Mucosa of stomach (tissue), 1 donor: ENCODE results near the gene FBXL4.
A peak's percentile ranks its signal among the peaks of the same experiment; 100 is the strongest.

Experiments
- H3K27me3 ChIP-seq: one replicate; pipeline ENCODE4 v1.7.0; 2013; ENCODE audit warnings: mild to moderate bottlenecking, low read length; ENCODE audit not compliant: control insufficient read depth, insufficient read depth
- H3K36me3 ChIP-seq: one replicate; pipeline ENCODE4 v1.7.0; 2013; ENCODE audit warnings: low read length; ENCODE audit not compliant: control insufficient read depth, insufficient read depth
- H3K4me1 ChIP-seq: one replicate; pipeline ENCODE4 v1.7.0; 2013; ENCODE audit warnings: mild to moderate bottlenecking, low read length; ENCODE audit not compliant: control insufficient read depth, insufficient read depth
- H3K4me3 ChIP-seq: one replicate; pipeline ENCODE4 v1.7.0; 2013; ENCODE audit warnings: low read length
- H3K9ac ChIP-seq: one replicate; pipeline ENCODE4 v1.7.0; 2013; ENCODE audit warnings: mild to moderate bottlenecking, low read length, moderate library complexity
- H3K9me3 ChIP-seq: one replicate; pipeline ENCODE4 v1.7.0; 2013; ENCODE audit warnings: mild to moderate bottlenecking, low read length, moderate library complexity; ENCODE audit not compliant: control insufficient read depth
- donor health status: Pancreatic carcinoma.

The FBXL4 gene

GRCh38 chr6:98947411-98948292 is at the start of gene FBXL4:
Gene FBXL4 (minus strand): TSS chr6:98947946. CDS start chr6:98926988, 20,958 bp downstream.
- Histone ChIP-seq H3K27me3 (no peaks in the 10 kb centered on the region), H3K36me3 (no peaks in the 10 kb centered on the region), H3K9ac (peak within 1 kb of the TSS; percentile 53), H3K9me3 (no peaks in the 10 kb centered on the region), H3K4me1 (peaks cover 9% of the 10 kb centered on the region), H3K4me3 (peak within 1 kb of the TSS; percentile 60)

- Histone ChIP-seq H3K4me1 (no peaks in the 10 kb centered on the region), H3K9me3 (no peaks in the 10 kb centered on the region), H3K4me3 (no peak overlapping the region), H3K9ac (no peak overlapping the region), H3K36me3 (no peaks in the 10 kb centered on the region), H3K27me3 (no peaks in the 10 kb centered on the region)
These were observed 47.4 kb upstream of the FBXL4 start for GRCh38 chr6:98995116-98995515.

GRCh38 chr6:98992535-98992934 is 44.8 kb upstream of the FBXL4 start:
- no peaks in the 10 kb centered on the region for H3K36me3 ChIP-seq
- no peaks in the 10 kb centered on the region for H3K4me1 ChIP-seq
- H3K4me3 ChIP-seq, result no peak overlapping the region
- no peak overlapping the region for H3K9ac ChIP-seq
- H3K9me3 ChIP-seq, result no peaks in the 10 kb centered on the region
- no peaks in the 10 kb centered on the region for H3K27me3 ChIP-seq

GRCh38 chr6:98986071-98986615 is 38.4 kb upstream of the FBXL4 start:
- no peaks in the 10 kb centered on the region for H3K27me3 ChIP-seq
- H3K9ac ChIP-seq, result no peak overlapping the region
- H3K4me3 ChIP-seq, result no peak overlapping the region
- H3K36me3 ChIP-seq, result no peaks in the 10 kb centered on the region
- H3K4me1 ChIP-seq, result no peaks in the 10 kb centered on the region
- H3K9me3 ChIP-seq, result no peaks in the 10 kb centered on the region

GRCh38 chr6:98985391-98985790 is 37.6 kb upstream of the FBXL4 start:
- Histone ChIP-seq H3K36me3 (no peaks in the 10 kb centered on the region), H3K27me3 (no peaks in the 10 kb centered on the region), H3K9me3 (no peaks in the 10 kb centered on the region), H3K4me3 (no peak overlapping the region), H3K4me1 (no peaks in the 10 kb centered on the region), H3K9ac (no peak overlapping the region)

- H3K27me3 ChIP-seq, result no peaks in the 10 kb centered on the region
- H3K9ac ChIP-seq, result no peak overlapping the region
- H3K9me3 ChIP-seq, result no peaks in the 10 kb centered on the region
- no peaks in the 10 kb centered on the region for H3K36me3 ChIP-seq
- no peaks in the 10 kb centered on the region for H3K4me1 ChIP-seq
- no peak overlapping the region for H3K4me3 ChIP-seq
These were observed 36.4 kb upstream of the FBXL4 start for GRCh38 chr6:98984121-98984520.

- Histone ChIP-seq H3K27me3 (no peaks in the 10 kb centered on the region), H3K4me1 (no peaks in the 10 kb centered on the region), H3K4me3 (no peak overlapping the region), H3K9ac (no peak overlapping the region), H3K9me3 (no peaks in the 10 kb centered on the region), H3K36me3 (no peaks in the 10 kb centered on the region)
These were observed 33.7 kb upstream of the FBXL4 start for GRCh38 chr6:98981473-98981872.

GRCh38 chr6:98980819-98981218 is 33.1 kb upstream of the FBXL4 start:
- H3K4me3 ChIP-seq, result no peak overlapping the region
- no peaks in the 10 kb centered on the region for H3K9me3 ChIP-seq
- no peaks in the 10 kb centered on the region for H3K36me3 ChIP-seq
- no peaks in the 10 kb centered on the region for H3K4me1 ChIP-seq
- no peak overlapping the region for H3K9ac ChIP-seq
- H3K27me3 ChIP-seq, result no peaks in the 10 kb centered on the region

- H3K27me3 ChIP-seq, result no peaks in the 10 kb centered on the region
- no peak overlapping the region for H3K4me3 ChIP-seq
- no peaks in the 10 kb centered on the region for H3K9me3 ChIP-seq
- no peaks in the 10 kb centered on the region for H3K4me1 ChIP-seq
- no peaks in the 10 kb centered on the region for H3K36me3 ChIP-seq
- no peak overlapping the region for H3K9ac ChIP-seq
These were observed 30.0 kb upstream of the FBXL4 start for GRCh38 chr6:98977671-98978292.

- H3K4me1 ChIP-seq, result no peaks in the 10 kb centered on the region
- H3K4me3 ChIP-seq, result no peak overlapping the region
- H3K36me3 ChIP-seq, result no peaks in the 10 kb centered on the region
- no peak overlapping the region for H3K9ac ChIP-seq
- H3K9me3 ChIP-seq, result no peaks in the 10 kb centered on the region
- no peaks in the 10 kb centered on the region for H3K27me3 ChIP-seq
These were observed 29.1 kb upstream of the FBXL4 start for GRCh38 chr6:98976674-98977385.

GRCh38 chr6:98975421-98975820 is 27.7 kb upstream of the FBXL4 start:
- Histone ChIP-seq H3K27me3 (no peaks in the 10 kb centered on the region), H3K36me3 (no peaks in the 10 kb centered on the region), H3K4me1 (no peaks in the 10 kb centered on the region), H3K9ac (no peak overlapping the region), H3K9me3 (no peaks in the 10 kb centered on the region), H3K4me3 (no peak overlapping the region)

- Histone ChIP-seq H3K4me3 (no peak overlapping the region), H3K9ac (no peak overlapping the region), H3K27me3 (no peaks in the 10 kb centered on the region), H3K9me3 (no peaks in the 10 kb centered on the region), H3K36me3 (no peaks in the 10 kb centered on the region), H3K4me1 (no peaks in the 10 kb centered on the region)
These were observed 26.6 kb upstream of the FBXL4 start for GRCh38 chr6:98974309-98974708.
